Measurements from ENCODE around the gene HOXD10. TPM values are rescaled to one million over a fixed set of nuclear protein-coding genes. Genes with fewer than 3 reads are reported as not detected.

HOXD10 gene
- total and polyA plus RNA-seq, 7 donors, result 0.23 to 46.0 (median 10.7) TPM

GRCh38 chr2:176160251-176160985, 43.8 kb downstream of the HOXD10 start:
- intact Hi-C loops (cut with DNase I), result loop anchor here (5.0 kb wide), 1 partner anchor 112 kb away; no protein-coding TSS in a partner anchor
- Histone ChIP-seq H3K4me1 (peaks cover 0 to 55% (median 48%) of the 10 kb centered on the region in 4 donors), H3K27me3 (peaks cover 81 to 100% (median 98%) of the 10 kb centered on the region in 3 donors), H3K27ac (no peak overlapping the region), H3K4me3 (peak overlapping the region in 3 of 4 donors; percentile 0 to 28 (median 25)), H3K36me3 (no peaks in the 10 kb centered on the region), H3K9me3 (no peaks in the 10 kb centered on the region)
- 38 to 79% methylated on average over 50 of the region's 50 CpGs for WGBS, 2 donors
- TF ChIP-seq POLR2AphosphoS5 (IDR thresholded peaks at IDR 0.05), result no peak
- TF ChIP-seq EP300 (IDR thresholded peaks at IDR 0.05), result no peak
- TF ChIP-seq CTCF (IDR thresholded peaks at IDR 0.05), result no peak
- TF ChIP-seq POLR2A (IDR thresholded peaks at IDR 0.05), result no peak
- DNase-seq, result no peak

- Histone ChIP-seq H3K27ac (no peak overlapping the region), H3K9me3 (no peaks in the 10 kb centered on the region), H3K27me3 (peaks cover 85 to 100% (median 96%) of the 10 kb centered on the region in 3 donors), H3K36me3 (no peaks in the 10 kb centered on the region), H3K4me1 (peaks cover 0 to 56% (median 48%) of the 10 kb centered on the region in 4 donors), H3K4me3 (peak overlapping the region in 1 of 4 donors; percentile 25)
- intact Hi-C loops (cut with DNase I), result loop anchor here (5.0 kb wide), 1 partner anchor 111 kb away; no protein-coding TSS in a partner anchor
- WGBS, 2 donors, result 34 to 81% methylated on average over 22 of the region's 22 CpGs
- no peak for DNase-seq
- TF ChIP-seq POLR2A (IDR thresholded peaks at IDR 0.05) (no peak), EP300 (IDR thresholded peaks at IDR 0.05) (no peak), CTCF (IDR thresholded peaks at IDR 0.05) (no peak), POLR2AphosphoS5 (IDR thresholded peaks at IDR 0.05) (no peak)
These were observed 44.6 kb downstream of the HOXD10 start for GRCh38 chr2:176160986-176161824.

- Histone ChIP-seq H3K36me3 (no peaks in the 10 kb centered on the region), H3K27me3 (peaks cover 77 to 100% (median 88%) of the 10 kb centered on the region in 3 donors), H3K4me1 (peaks cover 0 to 53% (median 47%) of the 10 kb centered on the region in 4 donors), H3K27ac (no peak overlapping the region), H3K9me3 (no peaks in the 10 kb centered on the region), H3K4me3 (no peak overlapping the region)
- no peak for DNase-seq
- 34 to 78% methylated on average over 22 of the region's 22 CpGs for WGBS, 2 donors
- TF ChIP-seq CTCF (IDR thresholded peaks at IDR 0.05) (no peak), POLR2A (IDR thresholded peaks at IDR 0.05) (no peak), EP300 (IDR thresholded peaks at IDR 0.05) (no peak), POLR2AphosphoS5 (IDR thresholded peaks at IDR 0.05) (no peak)
- intact Hi-C loops (cut with DNase I), result loop anchor here (5.0 kb wide), 1 partner anchor 110 kb away; no protein-coding TSS in a partner anchor
These were observed 45.4 kb downstream of the HOXD10 start for GRCh38 chr2:176161825-176162626.

GRCh38 chr2:176162911-176163671, 46.5 kb downstream of the HOXD10 start:
- H3K36me3 ChIP-seq, result no peaks in the 10 kb centered on the region
- TF ChIP-seq CTCF (IDR thresholded peaks at IDR 0.05) (no peak), EP300 (IDR thresholded peaks at IDR 0.05) (no peak), POLR2A (IDR thresholded peaks at IDR 0.05) (no peak), POLR2AphosphoS5 (IDR thresholded peaks at IDR 0.05) (no peak)
- DNase-seq, result no peak
- H3K9me3 ChIP-seq, result no peaks in the 10 kb centered on the region
- H3K27ac ChIP-seq, result no peak overlapping the region
- H3K27me3 ChIP-seq, result peaks cover 67 to 100% (median 81%) of the 10 kb centered on the region in 3 donors
- 14 to 19% methylated on average over 29 of the region's 29 CpGs for WGBS, 2 donors
- H3K4me1 ChIP-seq, result peaks cover 0 to 49% (median 40%) of the 10 kb centered on the region in 4 donors
- no peak overlapping the region for H3K4me3 ChIP-seq
- intact Hi-C loops (cut with DNase I), result loop anchor here (5.0 kb wide), 1 partner anchor 109 kb away; no protein-coding TSS in a partner anchor
